Hepatic stellate cell (primary cell): ENCODE results near the gene ATF7.
"Not testable (repeated sequence)": the region's sequence is repeated elsewhere in the genome, so short reads cannot be mapped to it uniquely, and the experiment has no call there.

Experiments used
- DNase-seq: peaks from one replicate; pipeline ENCODE4 v3.0.0; 2011; ENCODE audit warnings: low spot score

ATF7 gene

DNA sequence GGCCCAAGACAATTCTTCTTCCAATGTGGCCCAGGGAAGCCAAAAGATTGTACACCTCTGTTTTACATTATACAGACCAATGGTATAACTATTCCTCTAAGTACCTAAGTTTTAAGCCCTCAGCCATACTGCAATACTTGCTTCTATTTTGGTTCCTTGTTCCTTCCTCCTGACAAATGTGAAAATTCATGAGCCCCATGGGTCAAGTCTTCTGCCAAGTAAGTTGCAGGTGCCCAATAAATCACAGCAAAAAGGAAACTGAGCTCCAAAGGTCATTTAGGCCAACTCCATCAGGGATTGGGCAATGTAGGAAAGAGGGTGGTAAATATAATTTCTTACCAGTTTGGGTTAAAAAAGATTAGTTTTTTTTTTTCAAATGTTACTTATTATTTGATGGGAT is 61.2 kb downstream of the ATF7 start:
- DNase-seq = no peak

DNA sequence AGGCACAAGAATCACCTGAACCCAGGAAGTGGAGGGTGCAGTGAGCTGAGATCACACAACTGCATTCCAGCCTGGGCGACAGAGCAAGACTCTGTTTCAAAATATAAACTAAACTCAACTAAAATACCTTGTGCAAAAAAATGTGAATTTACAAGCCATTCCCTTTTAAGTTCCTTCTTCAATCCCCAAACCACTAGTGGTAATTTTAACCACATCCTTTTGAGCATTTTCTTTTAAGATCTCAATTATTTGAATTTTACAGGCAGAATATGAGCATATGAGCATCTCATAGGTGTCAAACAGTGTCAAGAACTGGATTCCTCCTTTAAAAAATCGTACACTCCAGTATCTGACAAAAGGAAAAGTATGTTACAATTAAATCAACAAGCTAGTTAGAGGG is 61.9 kb downstream of the ATF7 start:
- no peak for DNase-seq

DNA sequence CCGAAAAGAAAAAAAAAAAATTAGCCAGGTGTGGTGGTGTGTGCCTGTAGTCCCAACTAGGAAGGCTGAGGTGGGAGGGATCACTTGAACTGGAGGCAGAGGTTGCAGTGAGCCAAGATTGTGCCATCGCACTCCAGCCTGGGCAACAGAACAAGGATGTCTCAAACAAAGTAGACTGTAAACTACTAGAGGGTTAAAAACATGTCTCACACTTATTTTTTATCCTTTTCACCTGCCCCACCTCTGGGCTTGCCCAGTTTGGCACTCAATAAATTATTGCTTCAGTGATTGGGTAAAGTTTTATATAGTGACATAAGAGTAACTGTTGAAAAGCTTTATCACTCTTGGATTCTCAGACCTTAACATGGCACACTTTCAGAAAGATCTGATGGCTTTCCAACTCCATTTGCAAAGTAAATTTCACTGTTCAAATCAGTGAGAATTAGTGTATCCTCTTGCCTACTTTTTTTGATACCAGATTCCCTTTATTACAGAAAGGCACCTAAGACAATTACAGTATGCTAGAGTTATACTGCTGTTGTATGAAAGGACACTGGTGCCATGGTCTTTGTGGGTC is 62.6 kb downstream of the ATF7 start:
- no peak for DNase-seq

DNA sequence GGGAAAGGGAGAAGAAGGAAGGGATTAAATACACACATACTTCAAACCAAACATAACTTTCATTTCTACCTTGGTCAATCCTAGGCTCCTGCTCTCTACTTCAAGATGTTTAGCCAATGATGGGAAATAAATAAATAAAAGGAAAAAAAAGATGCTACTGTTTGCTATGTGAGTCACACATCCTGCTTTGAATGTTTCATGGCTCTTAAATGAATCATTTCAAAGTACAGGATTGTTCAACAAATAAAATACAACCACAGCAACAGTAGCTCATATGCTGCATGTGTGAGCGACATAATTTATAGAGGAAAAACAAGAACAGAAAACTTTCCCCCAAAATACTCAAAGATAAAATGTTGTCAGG is 64.6 kb downstream of the ATF7 start:
- DNase-seq = peak; percentile 60

DNA sequence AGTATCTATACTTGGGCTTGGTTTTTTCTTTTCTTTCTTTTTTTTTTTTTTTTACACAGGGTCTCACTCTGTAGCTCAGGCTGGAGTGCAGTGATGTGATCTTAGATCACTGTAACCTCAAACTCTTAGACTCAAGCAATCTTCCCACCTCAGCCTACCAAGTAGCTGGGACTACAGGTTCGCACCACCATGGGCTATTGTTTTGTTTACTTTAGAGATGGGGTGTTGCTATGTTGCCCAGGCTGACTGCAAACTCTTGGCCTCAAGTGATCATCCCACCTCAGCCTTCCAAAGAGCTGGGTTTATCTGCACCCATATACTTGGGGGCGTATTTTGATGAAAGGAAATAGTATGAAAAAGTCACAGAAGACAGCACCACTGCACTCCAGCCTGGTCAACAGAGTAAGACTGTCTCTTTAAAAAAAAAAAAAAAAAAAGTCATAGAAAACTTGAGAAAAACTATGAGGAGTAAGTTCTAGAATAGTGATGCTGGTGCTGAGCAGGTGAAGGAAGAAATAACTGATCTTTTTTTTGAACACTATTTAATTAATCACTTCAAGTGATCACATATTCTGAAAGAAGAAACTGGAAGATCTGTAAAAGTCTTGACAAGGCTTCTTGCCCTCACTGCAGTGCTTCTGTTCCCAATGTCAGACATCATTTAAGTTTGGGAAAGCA is 65.1 kb downstream of the ATF7 start:
- no peak for DNase-seq

DNA sequence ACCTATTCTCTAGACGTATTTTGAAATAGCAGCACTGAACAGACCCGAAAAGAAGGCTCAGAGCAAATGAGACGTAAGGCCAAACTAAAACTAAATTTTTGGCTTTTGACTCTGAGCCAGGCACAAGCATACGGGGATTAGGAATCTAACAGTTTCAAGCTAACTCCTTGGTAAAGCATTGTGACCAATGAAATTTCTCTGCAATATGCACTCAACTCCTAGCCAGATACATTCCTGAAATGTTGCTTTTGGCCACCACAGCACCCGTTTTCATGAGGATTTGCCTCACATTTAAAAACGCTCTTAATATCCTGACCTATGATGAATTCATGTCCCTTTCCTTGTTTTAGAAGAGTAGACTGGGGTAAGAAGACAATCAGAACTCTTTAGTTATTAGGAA is 65.8 kb downstream of the ATF7 start:
- DNase-seq = peak; percentile 71

DNA sequence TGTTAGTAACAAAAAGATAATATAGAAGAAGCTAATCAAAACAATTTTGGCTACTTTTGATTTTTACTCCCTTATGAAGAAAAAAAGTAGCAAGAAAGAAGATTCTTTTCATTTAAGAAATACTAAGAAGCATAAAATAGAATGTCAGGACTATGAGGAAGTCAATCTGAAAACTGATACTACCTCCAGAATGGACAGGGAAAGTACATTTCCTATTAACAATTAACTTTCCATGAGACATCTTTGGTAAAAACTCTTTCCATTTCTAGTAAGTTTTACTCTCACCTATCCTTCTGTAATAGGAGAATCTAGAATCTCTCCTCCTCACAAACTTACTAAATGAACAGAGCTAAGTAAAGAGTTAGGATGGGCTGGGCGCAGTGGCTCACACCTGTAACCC is 67.6 kb downstream of the ATF7 start:
- no peak for DNase-seq

DNA sequence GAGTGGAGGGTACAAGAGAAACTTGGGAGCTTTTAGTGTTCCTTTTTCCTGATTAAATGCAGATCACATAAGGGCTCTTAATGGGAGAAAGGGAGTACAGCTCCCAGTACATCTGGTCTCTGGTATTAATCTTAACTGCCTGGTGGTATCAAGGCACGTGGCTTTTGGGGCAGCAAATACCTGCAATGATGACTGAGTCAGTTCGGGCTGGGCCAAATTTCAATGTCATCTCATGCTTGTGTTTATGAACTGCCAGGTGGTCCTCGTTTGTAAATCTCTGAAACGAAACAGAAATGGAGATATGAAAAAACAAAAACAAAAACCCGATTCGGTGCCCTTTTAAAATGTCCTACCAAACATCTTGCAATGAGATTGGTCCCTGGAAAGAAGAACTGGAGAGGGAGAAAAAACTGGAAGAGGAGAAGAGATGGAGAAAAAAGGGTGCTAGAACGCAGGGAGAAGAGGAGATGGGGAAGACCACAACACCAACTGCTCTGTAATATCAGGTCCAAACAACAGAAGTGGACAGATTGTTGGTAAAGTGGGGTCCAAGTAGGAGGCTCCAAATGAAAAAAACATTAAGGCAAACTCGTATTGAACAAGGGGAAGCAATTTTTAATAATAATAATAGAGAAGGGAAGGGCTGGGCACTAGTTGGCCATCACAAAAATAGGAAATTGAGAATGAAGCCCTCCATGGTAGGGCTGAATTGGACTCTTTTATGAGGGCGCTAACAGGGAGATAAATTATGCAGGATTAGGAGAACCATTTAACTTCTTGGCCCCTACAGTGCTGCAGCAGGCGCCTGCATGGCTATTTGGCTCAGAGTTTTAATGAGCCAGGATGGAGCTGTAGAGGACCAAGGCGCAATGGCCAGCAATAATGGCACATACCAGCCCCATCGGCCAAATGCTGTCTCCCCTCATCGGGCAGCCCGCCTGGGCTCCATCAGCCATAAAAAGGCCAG is 73.5 kb downstream of the ATF7 start:
- no peak for DNase-seq

DNA sequence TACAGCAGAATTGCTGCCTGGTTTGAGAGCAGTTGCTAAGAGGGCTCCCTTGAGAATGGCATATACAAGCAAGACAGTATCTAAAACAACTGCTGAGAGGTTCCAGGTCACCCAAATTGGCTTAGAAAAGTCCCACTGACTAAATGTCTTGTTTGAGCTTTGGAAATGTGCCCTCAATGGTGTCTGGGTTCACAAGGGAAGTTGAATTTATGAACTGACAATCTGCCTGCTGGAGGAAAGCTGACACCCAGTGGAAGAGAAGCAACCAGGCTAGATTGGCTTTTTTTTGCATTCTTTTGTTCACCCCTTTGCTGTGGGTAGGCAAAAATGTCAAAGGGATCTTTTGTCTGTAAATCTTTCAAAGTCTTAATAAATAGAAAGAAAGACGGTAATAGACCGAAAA is 74.3 kb downstream of the ATF7 start:
- no peak for DNase-seq

DNA sequence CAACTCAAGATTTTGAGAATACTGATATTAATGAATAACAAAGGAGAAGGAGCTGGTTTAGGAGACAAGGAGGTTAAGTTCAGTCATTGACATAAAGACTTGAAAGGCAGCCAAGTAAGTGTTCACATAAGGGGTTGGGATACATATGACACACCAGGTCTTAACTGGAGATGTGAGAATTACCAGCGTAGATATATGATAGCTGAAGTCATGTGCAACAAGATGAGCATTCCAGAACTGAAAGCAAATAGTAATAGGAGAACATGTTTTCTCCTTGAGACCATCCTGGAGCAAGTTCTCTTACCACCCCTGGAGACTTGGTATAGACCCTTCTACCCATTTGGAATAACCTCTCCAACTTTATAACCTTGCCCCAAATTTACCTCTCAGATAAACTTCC is 75.6 kb downstream of the ATF7 start:
- DNase-seq = no peak

DNA sequence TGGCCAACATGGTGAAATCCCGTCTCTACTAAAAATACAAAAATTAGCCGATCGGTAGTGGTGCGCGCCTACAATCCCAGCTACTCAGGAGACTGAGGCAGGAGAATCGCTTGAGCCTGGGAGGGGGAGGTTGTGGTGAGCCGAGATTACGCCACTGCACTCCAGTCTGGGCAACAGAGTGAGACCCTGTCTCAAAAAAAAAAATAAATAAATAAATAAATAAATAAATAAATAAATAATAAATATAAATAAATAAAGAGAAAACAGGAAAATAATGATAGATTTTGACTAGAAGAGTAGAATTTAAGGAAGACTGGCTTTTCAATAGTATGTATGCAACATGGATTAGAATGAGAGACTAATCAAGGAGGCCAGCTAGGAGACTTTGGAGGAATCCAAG is 76.1 kb downstream of the ATF7 start:
- DNase-seq = not testable (repeated sequence)

DNA sequence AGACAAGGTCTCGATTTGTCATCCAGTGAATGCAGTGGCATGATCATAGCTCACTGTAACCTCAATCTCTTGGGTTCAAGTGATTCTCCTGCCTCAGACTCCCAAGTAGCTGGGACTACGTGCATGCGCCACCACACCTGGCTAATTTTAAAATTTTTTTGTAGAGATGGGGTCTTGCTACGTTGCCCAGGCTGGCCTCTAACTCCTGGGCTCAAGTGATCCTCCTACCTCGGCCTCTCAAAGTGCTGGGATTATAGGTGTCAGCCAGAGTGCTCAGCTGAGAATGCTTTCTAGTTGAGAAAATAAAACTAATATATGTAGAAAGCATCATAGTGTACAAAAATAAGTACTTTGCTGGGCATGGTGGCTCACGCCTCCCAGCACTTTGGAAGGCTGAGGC is 77.8 kb downstream of the ATF7 start:
- not testable (repeated sequence) for DNase-seq

DNA sequence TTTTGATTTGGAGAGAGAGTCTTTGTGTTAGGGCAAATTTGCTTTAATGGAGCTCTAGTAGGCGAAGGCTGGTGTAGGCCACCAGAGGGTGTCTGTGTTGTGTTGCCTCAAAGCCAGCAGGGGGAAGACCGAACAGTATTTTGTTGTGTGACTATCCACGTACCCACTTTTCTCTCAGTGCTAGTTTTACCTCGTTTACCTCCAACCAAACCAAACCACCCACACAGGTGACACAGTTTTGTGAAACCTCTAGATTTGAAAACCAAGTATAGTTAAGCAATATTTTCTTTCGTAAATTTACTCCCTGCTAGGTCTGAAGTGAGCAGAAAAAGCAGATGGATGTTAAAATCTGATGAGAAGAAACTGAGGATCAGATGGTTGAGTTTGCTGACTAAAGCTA is 82.6 kb downstream of the ATF7 start:
- DNase-seq = peak; percentile 68

DNA sequence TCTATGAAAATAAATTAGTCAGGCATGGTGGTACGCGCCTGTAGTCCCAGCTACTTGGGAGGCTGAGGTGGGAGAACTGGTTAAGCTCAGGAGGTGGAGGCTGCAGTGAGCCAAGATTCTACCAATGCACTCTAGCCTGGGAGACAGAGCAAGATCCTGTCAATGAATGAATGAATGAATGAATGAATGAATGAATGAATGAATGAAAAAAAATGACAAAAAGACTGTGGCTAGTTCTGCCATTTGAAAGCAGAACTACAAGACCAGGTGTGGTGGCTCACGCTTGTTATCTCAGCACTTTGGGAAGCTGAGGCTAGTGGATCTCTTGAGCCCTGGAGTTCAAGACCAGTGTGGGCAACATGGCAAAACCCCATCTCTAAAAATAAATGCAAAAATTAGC is 86.7 kb downstream of the ATF7 start:
- DNase-seq = no peak

DNA sequence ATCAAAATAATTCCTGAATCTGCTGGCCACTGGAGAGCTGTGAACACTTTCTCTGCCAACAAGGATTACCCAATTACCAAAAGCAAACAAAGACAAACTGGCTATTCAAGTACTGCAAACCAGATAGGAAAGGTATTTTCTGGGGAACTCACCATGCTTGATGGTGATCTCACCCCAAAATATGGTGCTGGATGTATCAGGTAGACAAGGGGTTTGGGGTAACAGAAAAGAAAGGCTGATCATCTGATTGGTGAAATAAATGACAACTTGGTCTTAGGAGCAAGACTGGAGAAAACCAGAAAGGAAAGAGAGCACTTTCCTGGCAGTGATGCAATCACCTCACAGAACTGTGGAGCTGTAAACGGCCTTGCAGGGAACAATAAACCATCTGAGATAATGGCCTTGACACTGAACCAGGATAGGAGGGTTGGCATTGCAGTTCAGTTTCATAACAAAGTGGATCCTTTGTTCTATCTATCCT is 87.9 kb downstream of the ATF7 start:
- no peak for DNase-seq

DNA sequence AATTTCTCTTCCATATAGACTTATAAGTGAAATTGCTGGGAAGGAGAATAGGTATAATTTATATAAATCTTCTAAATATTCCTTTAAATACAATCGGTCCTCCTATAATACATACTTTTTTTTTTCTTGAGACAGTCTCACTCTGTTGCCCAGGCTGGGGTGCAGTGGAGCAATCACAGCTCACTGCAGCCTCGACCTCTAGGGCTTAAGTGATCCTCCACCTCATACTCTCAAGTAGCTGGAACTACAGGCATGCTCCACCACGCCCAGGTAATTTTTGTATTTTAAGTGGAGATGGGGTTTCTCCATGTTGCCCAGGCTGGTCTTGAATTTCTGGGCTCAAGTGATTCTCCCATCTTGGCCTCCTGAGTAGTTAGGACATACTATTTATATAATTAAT is 89.2 kb downstream of the ATF7 start:
- no peak for DNase-seq

DNA sequence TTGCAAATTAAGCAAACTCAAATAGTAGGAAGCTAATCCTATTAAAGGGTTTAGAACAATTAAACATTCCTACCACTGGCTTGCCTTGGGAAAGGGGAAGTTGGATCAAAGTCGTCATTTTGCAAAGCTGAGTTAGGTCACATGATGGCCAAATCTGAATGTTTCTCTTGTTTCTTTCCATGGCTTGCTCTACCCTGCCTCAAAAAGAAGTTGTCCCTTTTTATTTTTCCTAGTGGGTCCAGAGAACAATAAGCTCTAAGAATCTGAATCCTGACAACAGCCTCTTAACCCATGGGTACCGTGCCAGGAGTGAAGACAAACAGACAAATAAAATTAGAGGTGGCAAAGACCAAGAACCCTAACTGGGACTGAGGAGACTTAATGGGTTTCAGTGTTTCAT is 92.7 kb downstream of the ATF7 start:
- no peak for DNase-seq

DNA sequence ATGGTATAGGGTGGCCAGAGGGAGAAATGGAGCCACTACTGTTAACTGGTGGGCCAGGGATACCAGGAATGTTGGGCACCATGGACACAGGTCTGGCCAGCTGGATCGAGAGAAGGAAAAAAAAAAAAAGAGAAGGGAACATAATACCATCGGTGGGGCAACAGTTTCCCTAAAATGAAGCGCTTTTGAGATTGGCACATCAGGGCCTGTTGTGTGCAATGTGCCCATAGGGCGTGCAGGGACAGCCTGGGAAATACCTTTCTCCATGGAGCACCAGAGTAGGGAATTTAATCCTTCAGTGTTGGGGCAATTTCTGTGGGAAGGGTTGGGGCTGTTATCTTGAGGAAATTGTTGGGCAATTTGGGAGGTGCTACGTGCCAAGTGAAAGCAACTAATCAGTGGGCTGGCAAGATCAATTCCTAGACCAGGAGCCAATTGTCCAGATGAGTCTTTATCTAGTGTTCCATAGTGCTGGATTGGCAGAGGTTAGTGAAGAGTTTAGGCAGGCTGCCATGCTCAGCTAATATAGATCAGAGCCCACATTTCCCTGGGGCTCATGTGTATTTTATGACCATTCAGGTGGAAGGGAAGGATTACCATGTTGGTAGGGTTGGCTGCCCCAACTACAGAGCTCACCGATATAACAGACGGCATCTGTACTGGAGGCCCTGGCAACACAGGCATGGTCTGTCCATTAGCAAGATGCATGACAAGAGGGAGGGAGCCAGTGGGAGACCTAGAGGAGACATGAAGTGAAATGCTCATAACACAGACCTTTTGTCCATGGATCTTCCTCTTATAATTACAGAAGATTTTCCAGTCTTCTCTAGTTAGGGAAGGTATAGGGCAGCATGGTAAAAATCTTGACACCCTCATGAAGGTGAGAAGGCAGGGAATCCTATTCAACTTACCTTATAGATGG is 93.4 kb downstream of the ATF7 start:
- no peak for DNase-seq

DNA sequence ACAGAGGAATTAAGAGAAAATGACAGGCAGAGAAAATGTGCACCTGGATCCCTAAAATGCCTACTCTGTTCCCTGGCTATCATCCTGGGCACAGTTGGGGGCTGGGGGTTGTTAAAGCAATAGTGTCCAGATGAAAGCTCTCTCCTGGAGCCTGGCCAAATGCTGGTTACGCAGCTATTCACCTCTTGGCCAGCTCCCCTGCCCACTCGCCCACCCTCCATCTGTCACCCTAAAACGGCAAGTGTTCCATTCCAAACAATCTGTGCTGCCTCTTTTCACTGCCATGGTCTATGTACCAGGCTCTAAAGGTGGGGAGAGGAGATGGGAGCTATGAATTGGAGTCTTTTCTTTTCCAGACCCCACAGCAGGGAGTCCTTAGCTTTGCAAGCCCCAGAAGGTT is 94.2 kb downstream of the ATF7 start:
- no peak for DNase-seq

DNA sequence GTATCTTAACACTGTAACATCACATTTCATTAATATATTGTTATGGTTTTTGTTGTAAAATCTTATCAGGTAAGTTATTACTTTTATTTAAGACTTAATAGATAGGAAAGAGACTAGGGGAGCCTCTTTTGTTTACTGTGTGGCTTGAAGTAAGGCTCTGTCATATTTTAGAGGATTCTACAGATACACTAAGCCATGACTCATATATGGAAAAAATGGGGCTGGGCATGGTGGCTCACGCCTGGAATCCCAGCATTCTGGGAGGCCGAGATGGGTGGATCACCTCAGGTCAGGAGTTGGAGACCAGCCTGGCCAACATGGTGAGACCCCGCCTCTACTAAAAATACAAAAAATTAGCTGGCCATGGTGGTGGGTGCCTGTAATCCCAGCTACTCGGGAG is 95.3 kb downstream of the ATF7 start:
- peak; percentile 37 for DNase-seq

DNA sequence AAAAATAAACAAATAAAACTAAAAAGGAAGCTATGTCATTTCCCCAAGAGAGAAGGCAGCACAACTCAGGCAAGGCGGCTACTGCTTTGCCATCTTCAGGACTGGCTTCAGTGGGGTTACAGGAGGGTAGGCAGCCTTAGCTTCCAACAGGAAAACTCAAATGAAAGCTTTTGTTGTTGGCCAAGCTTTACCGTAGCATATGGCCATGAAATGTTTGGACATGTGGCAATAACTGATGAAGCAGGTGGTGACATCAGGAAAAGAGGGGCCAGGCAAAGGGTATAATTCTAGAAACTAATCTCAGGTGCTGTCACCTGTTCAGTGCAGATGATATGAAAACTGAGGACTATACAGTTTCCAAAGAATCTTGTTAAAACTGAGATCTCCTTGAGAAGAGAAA is 96.1 kb downstream of the ATF7 start:
- no peak for DNase-seq

DNA sequence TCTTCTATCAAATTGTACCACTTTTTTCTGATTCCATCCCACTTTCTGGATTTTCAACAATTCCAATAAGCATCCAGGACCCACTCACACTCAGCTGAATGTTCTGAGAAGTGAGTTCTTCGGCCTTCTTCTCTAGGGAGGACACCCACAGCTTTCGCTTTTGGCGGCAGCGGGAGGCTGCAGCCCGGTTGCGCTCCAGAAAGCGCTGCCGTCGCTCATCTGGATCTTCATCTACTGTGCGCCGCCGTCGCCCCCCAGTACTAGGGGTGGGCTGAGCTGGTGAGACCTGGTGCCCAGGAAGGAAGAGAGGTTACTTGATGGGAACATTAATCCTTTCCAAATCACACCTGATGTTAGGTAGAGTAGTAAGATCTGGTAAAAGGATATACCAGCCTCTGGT is 101.7 kb downstream of the ATF7 start:
- no peak for DNase-seq
